WTC11 (cell line): Measurements from ENCODE around the gene TSPAN5. TPM values are rescaled to one million over a fixed set of nuclear protein-coding genes. Genes with fewer than 3 reads are reported as not detected.
A peak's percentile ranks its signal among the peaks of the same experiment; 100 is the strongest.

Experiments
- ATAC-seq: fragments of 200-7000 bp; cut with Tn5 transposase; 2 replicates; pipeline ENCODE4 v1.10.0; 2021; ENCODE audit warnings: mild to moderate bottlenecking, moderate library complexity
- CTCF ChIA-PET: fragments of 300-600 bp; sonication (Branson Sonifier 250); formaldehyde crosslinking; loops from one replicate; lab custom pipeline; 2021; ENCODE audit warnings: antibody characterized with exemption; lab: Charles Lee
- POLR2A ChIA-PET: fragments of 350-600 bp; sonication (Branson Sonifier 250); formaldehyde crosslinking; loops from one replicate; lab custom pipeline; 2021; ENCODE audit warnings: antibody characterized with exemption; lab: Charles Lee
- DNase-seq: peaks from one replicate; pipeline ENCODE4 v3.0.0; 2021; ENCODE audit warnings: low spot score
- H3K27ac Mint-ChIP-seq: 2 replicates; pipeline ENCODE4 v1.8.0; 2021; ENCODE audit warnings: mixed read lengths
- H3K27me3 Mint-ChIP-seq: 2 replicates; pipeline ENCODE4 v1.8.0; 2021; ENCODE audit warnings: low read depth, mild to moderate bottlenecking, moderate library complexity, mixed read lengths
- H3K36me3 Mint-ChIP-seq: 2 replicates; pipeline ENCODE4 v1.8.0; 2021; ENCODE audit warnings: mixed read lengths
- H3K4me1 Mint-ChIP-seq: 2 replicates; pipeline ENCODE4 v1.8.0; 2022; ENCODE audit warnings: mixed read lengths
- H3K4me3 Mint-ChIP-seq: 2 replicates; pipeline ENCODE4 v1.8.0; 2021; ENCODE audit warnings: mild to moderate bottlenecking, moderate library complexity, mixed read lengths
- H3K9me3 Mint-ChIP-seq: 2 replicates; pipeline ENCODE4 v1.8.0; 2021; ENCODE audit warnings: mixed read lengths
- ATF2 ChIP-seq: sonication (generic); formaldehyde crosslinking; IDR thresholded peaks from 2 replicates; pipeline ENCODE4 v1.8.1; 2022; ENCODE audit warnings: low read depth, missing genetic modification reagents, borderline replicate concordance
- FOXJ3 ChIP-seq: sonication (generic); formaldehyde crosslinking; IDR thresholded peaks from 2 replicates; pipeline ENCODE4 v1.9.0; 2021; ENCODE audit warnings: missing genetic modification reagents, mild to moderate bottlenecking, borderline replicate concordance
- GRHL2 ChIP-seq: fragments of 250-450 bp; sonication (Bioruptor Pico); IDR thresholded peaks from 2 replicates; pipeline ENCODE4 v1.8.0; 2022; ENCODE audit warnings: mild to moderate bottlenecking, moderate library complexity; ENCODE audit not compliant: insufficient replicate concordance, severe bottlenecking
- IRF2 ChIP-seq: sonication (generic); formaldehyde crosslinking; IDR thresholded peaks from 2 replicates; pipeline ENCODE4 v1.8.0; 2022; ENCODE audit warnings: low read depth, missing genetic modification reagents, borderline replicate concordance
- KAT7 ChIP-seq: sonication (generic); formaldehyde crosslinking; IDR thresholded peaks from 2 replicates; pipeline ENCODE4 v1.8.1; 2023; ENCODE audit warnings: missing genetic modification reagents, mild to moderate bottlenecking, borderline replicate concordance
- RORB ChIP-seq: fragments of 250-450 bp; sonication (Bioruptor Pico); IDR thresholded peaks from 2 replicates; pipeline ENCODE4 v1.9.0; 2021; ENCODE audit warnings: mild to moderate bottlenecking
- SP1 ChIP-seq: sonication (generic); formaldehyde crosslinking; conservative IDR thresholded peaks from 2 replicates; pipeline ENCODE4 v1.8.1; 2022; ENCODE audit warnings: missing genetic modification reagents
- USF1 ChIP-seq: sonication (generic); formaldehyde crosslinking; IDR thresholded peaks from 2 replicates; pipeline ENCODE4 v1.8.0; 2022; ENCODE audit warnings: mild to moderate bottlenecking, missing genetic modification reagents
- ZNF121 ChIP-seq: sonication (generic); formaldehyde crosslinking; IDR thresholded peaks from 2 replicates; pipeline ENCODE4 v1.8.0; 2023; ENCODE audit warnings: missing genetic modification reagents
- ZNF396 ChIP-seq: fragments of 250-450 bp; sonication (Bioruptor Pico); IDR thresholded peaks from 2 replicates; pipeline ENCODE4 v1.8.0; 2021; ENCODE audit warnings: mild to moderate bottlenecking, moderate library complexity, borderline replicate concordance
- total RNA-seq: library from RNA; stranded (reverse); gene quantifications from 3 replicates; pipeline ENCODE4 v1.2.3, GENCODE V29; 2021
- TF ChIP-seq, protein P1 (sequence below): sonication (generic); formaldehyde crosslinking; conservative IDR thresholded peaks from 2 replicates; pipeline ENCODE4 v1.8.1; 2022; ENCODE audit warnings: mild to moderate bottlenecking, missing genetic modification reagents
- TF ChIP-seq, protein P2 (sequence below): sonication (generic); formaldehyde crosslinking; IDR thresholded peaks from 2 replicates; pipeline ENCODE4 v1.8.1; 2023; ENCODE audit warnings: mild to moderate bottlenecking, missing genetic modification reagents, moderate library complexity
- TF ChIP-seq, protein P3 (sequence below): sonication (generic); formaldehyde crosslinking; IDR thresholded peaks from 2 replicates; pipeline ENCODE4 v1.8.0; 2023; ENCODE audit warnings: missing genetic modification reagents, mild to moderate bottlenecking, borderline replicate concordance
- TF ChIP-seq, protein P4 (sequence below): fragments of 250-450 bp; sonication (Bioruptor Pico); IDR thresholded peaks from 2 replicates; pipeline ENCODE4 v1.9.0; 2021; ENCODE audit warnings: mild to moderate bottlenecking
- TF ChIP-seq, protein P5 (sequence below): sonication (generic); formaldehyde crosslinking; IDR thresholded peaks from 2 replicates; pipeline ENCODE4 v1.8.1; 2022; ENCODE audit warnings: mild to moderate bottlenecking, missing genetic modification reagents, moderate library complexity, borderline replicate concordance
- TF ChIP-seq, protein P6 (sequence below): sonication (generic); formaldehyde crosslinking; IDR thresholded peaks from 2 replicates; pipeline ENCODE4 v1.8.1; 2023; ENCODE audit warnings: mild to moderate bottlenecking, moderate library complexity, missing genetic modification reagents

Gene TSPAN5
- total RNA-seq, 1 experiment from 2014 or later = 22.7 TPM

DNA sequence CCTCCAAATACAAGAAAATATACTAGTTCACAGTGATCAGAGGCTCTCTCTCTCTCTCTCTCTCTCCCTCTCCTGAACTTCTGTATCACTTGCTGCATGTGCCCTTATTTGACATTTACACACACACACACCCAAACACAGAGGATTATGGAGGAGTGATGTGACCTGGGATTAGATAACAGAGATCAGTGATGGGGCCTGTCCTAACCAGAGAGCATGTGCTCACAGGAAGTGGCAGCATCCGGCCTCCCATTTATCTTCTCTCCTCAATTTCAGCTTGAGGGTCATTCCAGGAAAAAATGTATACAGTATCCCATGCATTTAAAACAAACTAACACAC lies 143.0 kb downstream of the TSPAN5 start (continued):
- no peak for TF ChIP-seq FOXJ3 (CRISPR knock-in tag)

DNA sequence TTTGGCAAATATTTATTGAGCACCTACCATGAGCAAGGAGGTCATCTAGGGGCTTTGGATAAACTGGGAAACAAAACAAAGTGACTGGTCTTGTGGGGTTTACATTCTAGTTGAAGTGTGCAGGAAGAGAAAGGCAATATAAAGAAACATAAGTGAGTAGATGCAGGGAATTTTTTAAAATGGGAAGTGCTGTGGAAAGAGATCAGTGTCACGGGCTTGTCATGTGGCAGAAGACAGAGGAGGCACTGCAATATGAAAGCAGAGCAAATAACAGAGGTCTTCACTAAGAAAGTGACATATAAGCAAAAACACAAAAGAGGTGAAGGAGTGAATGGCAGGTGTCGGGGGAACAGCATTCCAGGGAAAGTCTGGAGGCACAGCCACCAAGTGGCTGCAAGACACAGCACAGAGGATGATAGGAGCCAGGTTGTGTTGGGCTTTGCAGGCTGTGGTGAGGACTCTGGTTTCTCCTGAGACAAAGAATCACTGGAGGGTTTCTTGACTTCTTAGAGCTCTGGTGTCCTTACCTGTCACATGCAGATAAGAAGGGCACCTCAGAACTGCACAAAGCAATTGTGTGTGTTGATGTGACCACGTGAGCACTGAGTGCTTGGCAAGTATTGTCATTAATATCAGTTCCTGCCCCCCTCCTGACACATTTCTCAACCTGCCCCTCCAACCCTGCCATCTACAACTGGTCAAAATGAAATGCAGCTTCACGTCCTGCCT lies 143.5 kb downstream of the TSPAN5 start:
- POLR2A ChIA-PET = no interaction called here

More for the DNA sequence above, 143.5 kb downstream of the TSPAN5 start:
- CTCF ChIA-PET = interaction anchor here (1.0 kb wide), 1 partner anchor 19 kb away, joined by 3 read pairs; no protein-coding TSS in a partner anchor
- peak; percentile 73 for ATAC-seq
- Mint-ChIP-seq H3K36me3 (peaks cover 13% of the 10 kb centered on the region), H3K27me3 (no peaks in the 10 kb centered on the region), H3K4me3 (no peak overlapping the region), H3K9me3 (peaks cover 11% of the 10 kb centered on the region), H3K4me1 (peaks cover 60% of the 10 kb centered on the region), H3K27ac (peak overlapping the region; percentile 19; the same call in 1 of the 2 replicates)
- TF ChIP-seq KAT7 (CRISPR knock-in tag) (no peak), GRHL2 (CRISPR knock-in tag) (no peak), USF1 (CRISPR knock-in tag) (peak; percentile 54; the same call in 1 of the 2 replicates), ZNF396 (no peak), SP1 (no peak), RORB (CRISPR knock-in tag) (no peak), ATF2 (no peak), IRF2 (no peak), ZNF121 (CRISPR knock-in tag) (no peak)
- TF ChIP-seq, protein P1, sequence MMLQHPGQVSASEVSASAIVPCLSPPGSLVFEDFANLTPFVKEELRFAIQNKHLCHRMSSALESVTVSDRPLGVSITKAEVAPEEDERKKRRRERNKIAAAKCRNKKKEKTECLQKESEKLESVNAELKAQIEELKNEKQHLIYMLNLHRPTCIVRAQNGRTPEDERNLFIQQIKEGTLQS = no peak
- TF ChIP-seq, protein P2, sequence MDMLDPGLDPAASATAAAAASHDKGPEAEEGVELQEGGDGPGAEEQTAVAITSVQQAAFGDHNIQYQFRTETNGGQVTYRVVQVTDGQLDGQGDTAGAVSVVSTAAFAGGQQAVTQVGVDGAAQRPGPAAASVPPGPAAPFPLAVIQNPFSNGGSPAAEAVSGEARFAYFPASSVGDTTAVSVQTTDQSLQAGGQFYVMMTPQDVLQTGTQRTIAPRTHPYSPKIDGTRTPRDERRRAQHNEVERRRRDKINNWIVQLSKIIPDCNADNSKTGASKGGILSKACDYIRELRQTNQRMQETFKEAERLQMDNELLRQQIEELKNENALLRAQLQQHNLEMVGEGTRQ (CRISPR knock-in tag) = peak; percentile 52; the same call in 1 of the 2 replicates
- TF ChIP-seq, protein P3, sequence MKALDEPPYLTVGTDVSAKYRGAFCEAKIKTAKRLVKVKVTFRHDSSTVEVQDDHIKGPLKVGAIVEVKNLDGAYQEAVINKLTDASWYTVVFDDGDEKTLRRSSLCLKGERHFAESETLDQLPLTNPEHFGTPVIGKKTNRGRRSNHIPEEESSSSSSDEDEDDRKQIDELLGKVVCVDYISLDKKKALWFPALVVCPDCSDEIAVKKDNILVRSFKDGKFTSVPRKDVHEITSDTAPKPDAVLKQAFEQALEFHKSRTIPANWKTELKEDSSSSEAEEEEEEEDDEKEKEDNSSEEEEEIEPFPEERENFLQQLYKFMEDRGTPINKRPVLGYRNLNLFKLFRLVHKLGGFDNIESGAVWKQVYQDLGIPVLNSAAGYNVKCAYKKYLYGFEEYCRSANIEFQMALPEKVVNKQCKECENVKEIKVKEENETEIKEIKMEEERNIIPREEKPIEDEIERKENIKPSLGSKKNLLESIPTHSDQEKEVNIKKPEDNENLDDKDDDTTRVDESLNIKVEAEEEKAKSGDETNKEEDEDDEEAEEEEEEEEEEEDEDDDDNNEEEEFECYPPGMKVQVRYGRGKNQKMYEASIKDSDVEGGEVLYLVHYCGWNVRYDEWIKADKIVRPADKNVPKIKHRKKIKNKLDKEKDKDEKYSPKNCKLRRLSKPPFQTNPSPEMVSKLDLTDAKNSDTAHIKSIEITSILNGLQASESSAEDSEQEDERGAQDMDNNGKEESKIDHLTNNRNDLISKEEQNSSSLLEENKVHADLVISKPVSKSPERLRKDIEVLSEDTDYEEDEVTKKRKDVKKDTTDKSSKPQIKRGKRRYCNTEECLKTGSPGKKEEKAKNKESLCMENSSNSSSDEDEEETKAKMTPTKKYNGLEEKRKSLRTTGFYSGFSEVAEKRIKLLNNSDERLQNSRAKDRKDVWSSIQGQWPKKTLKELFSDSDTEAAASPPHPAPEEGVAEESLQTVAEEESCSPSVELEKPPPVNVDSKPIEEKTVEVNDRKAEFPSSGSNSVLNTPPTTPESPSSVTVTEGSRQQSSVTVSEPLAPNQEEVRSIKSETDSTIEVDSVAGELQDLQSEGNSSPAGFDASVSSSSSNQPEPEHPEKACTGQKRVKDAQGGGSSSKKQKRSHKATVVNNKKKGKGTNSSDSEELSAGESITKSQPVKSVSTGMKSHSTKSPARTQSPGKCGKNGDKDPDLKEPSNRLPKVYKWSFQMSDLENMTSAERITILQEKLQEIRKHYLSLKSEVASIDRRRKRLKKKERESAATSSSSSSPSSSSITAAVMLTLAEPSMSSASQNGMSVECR (CRISPR knock-in tag) = no peak
- TF ChIP-seq, protein P4, sequence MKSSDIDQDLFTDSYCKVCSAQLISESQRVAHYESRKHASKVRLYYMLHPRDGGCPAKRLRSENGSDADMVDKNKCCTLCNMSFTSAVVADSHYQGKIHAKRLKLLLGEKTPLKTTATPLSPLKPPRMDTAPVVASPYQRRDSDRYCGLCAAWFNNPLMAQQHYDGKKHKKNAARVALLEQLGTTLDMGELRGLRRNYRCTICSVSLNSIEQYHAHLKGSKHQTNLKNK (CRISPR knock-in tag) = no peak
- TF ChIP-seq, protein P5, sequence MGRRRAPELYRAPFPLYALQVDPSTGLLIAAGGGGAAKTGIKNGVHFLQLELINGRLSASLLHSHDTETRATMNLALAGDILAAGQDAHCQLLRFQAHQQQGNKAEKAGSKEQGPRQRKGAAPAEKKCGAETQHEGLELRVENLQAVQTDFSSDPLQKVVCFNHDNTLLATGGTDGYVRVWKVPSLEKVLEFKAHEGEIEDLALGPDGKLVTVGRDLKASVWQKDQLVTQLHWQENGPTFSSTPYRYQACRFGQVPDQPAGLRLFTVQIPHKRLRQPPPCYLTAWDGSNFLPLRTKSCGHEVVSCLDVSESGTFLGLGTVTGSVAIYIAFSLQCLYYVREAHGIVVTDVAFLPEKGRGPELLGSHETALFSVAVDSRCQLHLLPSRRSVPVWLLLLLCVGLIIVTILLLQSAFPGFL (CRISPR knock-in tag) = no peak
- TF ChIP-seq, protein P6, sequence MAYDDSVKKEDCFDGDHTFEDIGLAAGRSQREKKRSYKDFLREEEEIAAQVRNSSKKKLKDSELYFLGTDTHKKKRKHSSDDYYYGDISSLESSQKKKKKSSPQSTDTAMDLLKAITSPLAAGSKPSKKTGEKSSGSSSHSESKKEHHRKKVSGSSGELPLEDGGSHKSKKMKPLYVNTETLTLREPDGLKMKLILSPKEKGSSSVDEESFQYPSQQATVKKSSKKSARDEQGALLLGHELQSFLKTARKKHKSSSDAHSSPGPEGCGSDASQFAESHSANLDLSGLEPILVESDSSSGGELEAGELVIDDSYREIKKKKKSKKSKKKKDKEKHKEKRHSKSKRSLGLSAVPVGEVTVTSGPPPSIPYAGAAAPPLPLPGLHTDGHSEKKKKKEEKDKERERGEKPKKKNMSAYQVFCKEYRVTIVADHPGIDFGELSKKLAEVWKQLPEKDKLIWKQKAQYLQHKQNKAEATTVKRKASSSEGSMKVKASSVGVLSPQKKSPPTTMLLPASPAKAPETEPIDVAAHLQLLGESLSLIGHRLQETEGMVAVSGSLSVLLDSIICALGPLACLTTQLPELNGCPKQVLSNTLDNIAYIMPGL = no peak
- DNase-seq = no peak
